CD14-positive monocyte (primary cell): ENCODE results near the gene EML2. TPM values are rescaled to one million over a fixed set of nuclear protein-coding genes. Genes with fewer than 3 reads are reported as not detected.

Experiments
- DNase-seq, 3 donors: peaks; one replicate each; pipeline ENCODE4 v3.0.0-alpha.2; 2011 to 2022
- H2AFZ ChIP-seq: 2 replicates; pipeline ENCODE4 v1.6.0; 2012; ENCODE audit warnings: mild to moderate bottlenecking, low read depth, low read length, inconsistent platforms; ENCODE audit not compliant: insufficient read depth, poor library complexity, severe bottlenecking
- H3K27ac ChIP-seq, 2 donors: 1 replicate in 1 of 2; 2 replicates in 1 of 2; pipeline ENCODE4 v1.5.1; 2012 to 2013; ENCODE audit warnings: low read length in 2 of 2, control low read depth in 1 of 2, inconsistent platforms in 1 of 2, low read depth in 1 of 2, mild to moderate bottlenecking in 1 of 2
- H3K27me3 ChIP-seq, 2 donors: one replicate each; pipeline versions ENCODE4 v1.6.0 to v1.6.1; 2011 to 2013; ENCODE audit warnings: low read length in 2 of 2; ENCODE audit not compliant: control insufficient read depth in 2 of 2, insufficient read depth in 2 of 2
- H3K36me3 ChIP-seq, 2 donors: replicated peaks in 1 of 2; 1 replicate in 1 of 2; 2 replicates in 1 of 2; pipeline versions ENCODE4 v1.5.1 to v1.6.1; 2012 to 2013; ENCODE audit warnings: low read length in 2 of 2, control low read depth in 1 of 2, inconsistent platforms in 1 of 2, mild to moderate bottlenecking in 1 of 2; ENCODE audit not compliant: insufficient read depth in 2 of 2, control insufficient read depth in 1 of 2
- H3K4me1 ChIP-seq, 2 donors: 1 replicate in 1 of 2; 2 replicates in 1 of 2; pipeline versions ENCODE4 v1.5.1 to v1.6.1; 2012 to 2013; ENCODE audit warnings: low read length in 2 of 2, control low read depth in 1 of 2, inconsistent platforms in 1 of 2, mild to moderate bottlenecking in 1 of 2, moderate library complexity in 1 of 2; ENCODE audit not compliant: insufficient read depth in 2 of 2, control insufficient read depth in 1 of 2
- H3K4me2 ChIP-seq: replicated peaks from 2 replicates; pipeline ENCODE3; 2012; ENCODE audit warnings: low read length, moderate library complexity, mild to moderate bottlenecking; ENCODE audit not compliant: poor library complexity, severe bottlenecking; ENCODE audit errors: extremely low read depth
- H3K4me3 ChIP-seq, 3 experiments: fragments of 200-600 bp in 1 of 3; sonication (generic) in 1 of 3; replicated peaks in 1 of 3; 1 replicate in 2 of 3; 2 replicates in 1 of 3; pipeline ENCODE4 v1.5.1; 2011 to 2013; ENCODE audit warnings: low read length in 3 of 3, mild to moderate bottlenecking in 3 of 3, control low read depth in 2 of 3, low read depth in 2 of 3, inconsistent platforms in 1 of 3, moderate library complexity in 1 of 3
- H3K79me2 ChIP-seq: 2 replicates; pipeline ENCODE4 v1.6.0; 2012; ENCODE audit warnings: mild to moderate bottlenecking, control low read depth, inconsistent platforms, low read length, moderate library complexity; ENCODE audit not compliant: insufficient read depth
- H3K9ac ChIP-seq: 2 replicates; pipeline ENCODE4 v1.6.0; 2017; ENCODE audit warnings: low read length, mild to moderate bottlenecking; ENCODE audit not compliant: insufficient read depth, poor library complexity, severe bottlenecking
- H3K9me3 ChIP-seq, 2 donors: replicated peaks in 1 of 2; 1 replicate in 1 of 2; 2 replicates in 1 of 2; pipeline versions ENCODE4 v1.5.1 to v1.6.1; 2012 to 2013; ENCODE audit warnings: low read length in 2 of 2, control low read depth in 1 of 2; ENCODE audit not compliant: control insufficient read depth in 1 of 2, insufficient read depth in 1 of 2
- H4K20me1 ChIP-seq: 2 replicates; pipeline ENCODE4 v1.6.0; 2012; ENCODE audit warnings: mild to moderate bottlenecking, low read length, control low read depth, moderate library complexity; ENCODE audit not compliant: insufficient read depth
- H3K27ac Mint-ChIP-seq, 7 donors: one replicate each; pipeline ENCODE4 v1.8.0; 2020; ENCODE audit warnings: mild to moderate bottlenecking in 7 of 7, mixed read lengths in 7 of 7, moderate library complexity in 6 of 7, inconsistent platforms in 2 of 7
- H3K27me3 Mint-ChIP-seq, 3 donors: one replicate each; pipeline ENCODE4 v1.8.0; 2021 to 2022; ENCODE audit warnings: low read depth in 3 of 3, mild to moderate bottlenecking in 3 of 3, mixed read lengths in 3 of 3, moderate library complexity in 3 of 3, inconsistent platforms in 1 of 3
- H3K36me3 Mint-ChIP-seq, 2 donors: one replicate each; pipeline ENCODE4 v1.8.0; 2020; ENCODE audit warnings: mixed read lengths in 2 of 2, inconsistent platforms in 1 of 2, mild to moderate bottlenecking in 1 of 2
- H3K4me1 Mint-ChIP-seq: one replicate; pipeline ENCODE4 v1.8.0; 2020; ENCODE audit warnings: mild to moderate bottlenecking, mixed read lengths
- H3K4me3 Mint-ChIP-seq, 2 donors: one replicate each; pipeline ENCODE4 v1.8.0; 2020; ENCODE audit warnings: mild to moderate bottlenecking in 2 of 2, mixed read lengths in 2 of 2, moderate library complexity in 1 of 2
- H3K9me3 Mint-ChIP-seq, 7 donors: one replicate each; pipeline ENCODE4 v1.8.0; 2020 to 2022; ENCODE audit warnings: mixed read lengths in 7 of 7, mild to moderate bottlenecking in 6 of 7, moderate library complexity in 6 of 7, inconsistent platforms in 2 of 7
- WGBS: methylation state at CpG from one replicate; pipeline ENCODE4 v1.1.5; 2013; ENCODE audit warnings: missing lambda C conversion rate; ENCODE audit not compliant: insufficient coverage; 5-methylcytosine and 5-hydroxymethylcytosine counted together
- intact Hi-C, 2 donors: fragments of 100-400 bp; cut with micrococcal nuclease; formaldehyde crosslinking; loops; one replicate each; pipeline versions ENCODE4 v1.15.0 to v1.15.1; 2023
- polyA plus RNA-seq, 3 donors: library from polyadenylated mRNA; depleted of rRNA in 1 of 3; unstranded in 2 of 3; stranded (reverse) in 1 of 3; fragments of 300-500 nt in 2 of 3; fragments of >200 nt in 1 of 3; fragmentation: Illumina TruSeq in 2 of 3; gene quantifications; 1 replicate in 2 of 3; 2 replicates in 1 of 3; pipeline ENCODE4 v1.2.3, GENCODE V29; 2012 to 2021
- TF ChIP-seq, protein P1 (sequence below): fragments of 200-600 bp; IDR thresholded peaks from one replicate; pipeline ENCODE4 v1.8.0; 2022; ENCODE audit warnings: antibody characterized with exemption, mild to moderate bottlenecking

Gene EML2
- polyA plus RNA-seq, 3 donors = 10.3 to 50.8 (median 11.9) TPM

DNA sequence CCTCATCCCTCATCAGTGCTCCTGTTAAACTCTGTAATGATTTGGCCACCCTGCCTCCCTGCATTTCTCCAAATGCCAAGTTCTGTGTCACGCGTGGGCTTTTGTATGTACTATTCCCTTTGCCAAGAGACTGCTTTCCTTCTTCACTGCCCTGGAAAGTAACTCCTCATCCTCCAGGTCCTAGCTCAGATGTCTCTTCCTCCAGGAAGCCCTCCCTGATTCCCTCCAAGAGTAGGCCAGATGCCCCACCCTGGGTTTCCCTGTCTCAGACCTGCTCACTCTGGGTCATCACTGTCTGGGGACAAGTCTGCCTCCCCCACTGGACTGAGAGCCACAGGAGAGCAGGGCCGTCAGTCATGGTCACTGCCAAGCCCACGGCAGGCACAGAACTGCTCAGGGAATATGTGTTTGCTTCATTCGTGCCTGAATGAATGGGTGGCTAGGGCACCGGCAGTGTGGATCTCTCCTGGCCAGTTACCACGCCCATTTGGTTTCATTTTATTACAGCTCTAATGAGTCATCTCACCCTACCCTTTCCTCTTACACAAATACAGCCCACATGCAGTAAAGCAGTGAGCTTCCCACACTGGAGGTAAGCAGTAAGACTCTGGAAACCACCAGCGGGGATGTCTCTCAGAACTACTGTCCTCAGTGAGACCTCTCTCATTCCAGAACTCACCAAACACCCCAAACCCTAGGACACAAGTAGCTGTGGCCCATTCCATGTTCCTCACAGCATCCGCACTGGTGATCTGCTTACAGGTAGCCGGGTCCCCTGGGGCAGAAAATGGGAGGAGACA is 25.1 kb downstream of the EML2 start:
- Histone ChIP-seq H3K9me3 (no peaks in the 10 kb centered on the region), H3K9ac (peak overlapping the region; percentile 28), H3K27ac (peak overlapping the region; percentile 79 to 82), H3K4me3 (no peak overlapping the region), H3K4me1 (peaks cover 16 to 22% of the 10 kb centered on the region in 2 donors), H2AFZ (peak overlapping the region; percentile 32), H3K27me3 (no peaks in the 10 kb centered on the region), H3K4me2 (peak overlapping the region; percentile 45), H3K79me2 (no peaks in the 10 kb centered on the region), H3K36me3 (peaks cover 40 to 60% of the 10 kb centered on the region in 2 donors), H4K20me1 (no peaks in the 10 kb centered on the region)
- H3K27me3 Mint-ChIP-seq = no peaks in the 10 kb centered on the region
- TF ChIP-seq, protein P1, sequence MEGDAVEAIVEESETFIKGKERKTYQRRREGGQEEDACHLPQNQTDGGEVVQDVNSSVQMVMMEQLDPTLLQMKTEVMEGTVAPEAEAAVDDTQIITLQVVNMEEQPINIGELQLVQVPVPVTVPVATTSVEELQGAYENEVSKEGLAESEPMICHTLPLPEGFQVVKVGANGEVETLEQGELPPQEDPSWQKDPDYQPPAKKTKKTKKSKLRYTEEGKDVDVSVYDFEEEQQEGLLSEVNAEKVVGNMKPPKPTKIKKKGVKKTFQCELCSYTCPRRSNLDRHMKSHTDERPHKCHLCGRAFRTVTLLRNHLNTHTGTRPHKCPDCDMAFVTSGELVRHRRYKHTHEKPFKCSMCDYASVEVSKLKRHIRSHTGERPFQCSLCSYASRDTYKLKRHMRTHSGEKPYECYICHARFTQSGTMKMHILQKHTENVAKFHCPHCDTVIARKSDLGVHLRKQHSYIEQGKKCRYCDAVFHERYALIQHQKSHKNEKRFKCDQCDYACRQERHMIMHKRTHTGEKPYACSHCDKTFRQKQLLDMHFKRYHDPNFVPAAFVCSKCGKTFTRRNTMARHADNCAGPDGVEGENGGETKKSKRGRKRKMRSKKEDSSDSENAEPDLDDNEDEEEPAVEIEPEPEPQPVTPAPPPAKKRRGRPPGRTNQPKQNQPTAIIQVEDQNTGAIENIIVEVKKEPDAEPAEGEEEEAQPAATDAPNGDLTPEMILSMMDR = no peak
- intact Hi-C loops = no loop called here
- H3K9me3 Mint-ChIP-seq = peaks cover 0 to 3% (median 1%) of the 10 kb centered on the region in 7 donors
- peak; percentile 81 to 90 (median 85) for DNase-seq
- H3K4me3 Mint-ChIP-seq = peak overlapping the region in 1 of 2 donors; percentile 57
- peak overlapping the region; percentile 89 to 98 (median 91) for H3K27ac Mint-ChIP-seq
- 56% methylated on average over 8 of the region's 10 CpGs for WGBS
- peaks cover 22% of the 10 kb centered on the region for H3K4me1 Mint-ChIP-seq
- peaks cover 54 to 82% of the 10 kb centered on the region in 2 donors for H3K36me3 Mint-ChIP-seq

DNA sequence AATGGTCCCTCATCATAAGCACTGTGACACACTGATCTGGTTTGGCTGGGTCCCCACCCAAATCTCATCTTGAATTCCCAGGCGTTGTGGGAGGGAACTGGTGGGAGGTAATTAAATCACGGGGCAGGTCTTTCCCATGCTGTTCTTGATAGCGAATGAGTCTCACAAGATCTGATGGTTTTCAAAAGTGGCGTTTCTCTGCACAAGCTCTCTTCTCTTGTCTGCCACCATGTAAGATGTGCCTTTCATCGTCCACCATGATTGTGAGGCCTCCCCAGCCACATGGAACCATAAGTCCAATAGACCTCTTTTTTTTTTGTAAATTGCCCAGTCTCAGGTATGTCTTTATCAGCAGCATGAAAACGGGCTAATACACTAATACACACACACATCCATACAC is 30.2 kb downstream of the EML2 start:
- H4K20me1 ChIP-seq = no peaks in the 10 kb centered on the region
- no peak overlapping the region for H3K4me2 ChIP-seq
- peaks cover 0 to 4% of the 10 kb centered on the region in 2 donors for H3K9me3 ChIP-seq
- 100% methylated on average over 4 of the region's 6 CpGs for WGBS
- H3K9ac ChIP-seq = no peak overlapping the region
- peaks cover 12 to 13% of the 10 kb centered on the region in 2 donors for H3K4me1 ChIP-seq
- H2AFZ ChIP-seq = no peak overlapping the region
- H3K27me3 ChIP-seq = peaks cover 0 to 7% of the 10 kb centered on the region in 2 donors
- peaks cover 43 to 52% of the 10 kb centered on the region in 2 donors for H3K36me3 Mint-ChIP-seq
- H3K27ac ChIP-seq = no peak overlapping the region
- no peak overlapping the region for H3K4me3 ChIP-seq
- H3K79me2 ChIP-seq = no peaks in the 10 kb centered on the region
- peaks cover 3 to 10% (median 6%) of the 10 kb centered on the region in 7 donors for H3K9me3 Mint-ChIP-seq
- H3K36me3 ChIP-seq = peaks cover 28 to 50% of the 10 kb centered on the region in 2 donors
- peaks cover 6 to 11% (median 8%) of the 10 kb centered on the region in 3 donors for H3K27me3 Mint-ChIP-seq
- TF ChIP-seq, protein P1 = no peak
- intact Hi-C loops = loop anchor here (5.0 kb wide), 2 partner anchors 33 to 73 kb away; no protein-coding TSS in a partner anchor
- H3K27ac Mint-ChIP-seq = no peak overlapping the region
- H3K4me3 Mint-ChIP-seq = no peak overlapping the region
- DNase-seq = no peak
- peaks cover 12% of the 10 kb centered on the region for H3K4me1 Mint-ChIP-seq
